GM21737 (cell line): ENCODE data around the gene ELMOD1.
"Not testable (repeated sequence)": the region's sequence is repeated elsewhere in the genome, so short reads cannot be mapped to it uniquely, and the experiment has no call there.

ENCODE experiments used
- ATAC-seq: cut with Tn5 transposase; IDR thresholded peaks from one replicate; pipeline ENCODE4 v1.9.1; 2021; ENCODE audit warnings: mild to moderate bottlenecking, moderate library complexity; ENCODE audit not compliant: unreplicated experiment

The ELMOD1 gene

DNA sequence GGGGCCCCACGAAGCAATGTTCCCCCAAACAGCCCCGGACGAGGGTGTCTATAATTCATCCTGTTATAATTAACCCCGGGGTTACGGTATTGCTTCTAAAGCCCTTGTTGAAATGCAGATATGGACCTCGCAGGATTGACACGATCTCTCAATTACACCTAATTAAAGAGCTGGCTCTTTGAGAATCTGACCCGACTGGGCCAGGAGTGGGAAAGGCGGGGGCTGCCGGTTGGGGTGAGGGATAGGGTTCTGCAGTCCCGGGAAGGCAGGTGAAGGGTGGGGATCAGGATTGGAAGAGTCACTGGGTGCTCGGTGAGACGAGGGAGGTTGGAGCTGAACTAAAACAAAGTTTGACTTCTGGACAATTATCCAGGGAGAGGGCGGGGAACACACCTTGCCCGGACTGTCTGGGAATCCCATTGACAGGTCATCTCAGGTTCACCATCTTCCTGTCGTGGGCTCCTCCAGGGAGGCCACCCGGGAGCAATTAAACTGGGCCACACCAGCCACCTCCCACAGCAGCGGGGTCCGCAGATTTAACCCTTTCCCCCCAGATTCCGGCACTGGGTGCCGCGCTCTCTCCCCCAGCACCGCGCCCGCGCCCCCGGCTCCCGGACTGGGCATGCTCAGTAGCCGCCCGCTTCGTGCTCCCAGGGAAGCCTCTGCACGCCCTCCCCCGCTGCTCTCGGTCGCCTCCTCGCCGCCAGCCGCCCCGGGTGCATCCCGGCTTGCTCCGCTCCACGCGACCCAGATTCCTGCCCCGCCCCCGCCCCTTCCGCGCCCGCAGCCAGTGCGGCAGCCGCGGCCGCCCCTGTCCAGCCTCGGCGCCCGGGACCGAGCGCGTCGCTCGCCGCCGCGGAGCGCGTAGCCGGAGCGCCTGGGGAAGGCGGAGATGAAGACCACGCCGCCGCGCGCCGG is at the start of gene ELMOD1:
Gene ELMOD1 (plus strand): TSS at position 688 of the 918 bp plus-strand sequence. CDS start 27,043 bp downstream, outside the sequence.
- ATAC-seq, result peak; percentile 52

GRCh38 chr11:107545101-107545514 is 45.8 kb upstream of the ELMOD1 start:
- no peak for ATAC-seq

GRCh38 chr11:107547961-107548360 is 43.0 kb upstream of the ELMOD1 start:
- no peak for ATAC-seq

GRCh38 chr11:107549253-107549953 is 41.5 kb upstream of the ELMOD1 start:
- ATAC-seq, result no peak

GRCh38 chr11:107549954-107550285 is 41.0 kb upstream of the ELMOD1 start:
- no peak for ATAC-seq

DNA sequence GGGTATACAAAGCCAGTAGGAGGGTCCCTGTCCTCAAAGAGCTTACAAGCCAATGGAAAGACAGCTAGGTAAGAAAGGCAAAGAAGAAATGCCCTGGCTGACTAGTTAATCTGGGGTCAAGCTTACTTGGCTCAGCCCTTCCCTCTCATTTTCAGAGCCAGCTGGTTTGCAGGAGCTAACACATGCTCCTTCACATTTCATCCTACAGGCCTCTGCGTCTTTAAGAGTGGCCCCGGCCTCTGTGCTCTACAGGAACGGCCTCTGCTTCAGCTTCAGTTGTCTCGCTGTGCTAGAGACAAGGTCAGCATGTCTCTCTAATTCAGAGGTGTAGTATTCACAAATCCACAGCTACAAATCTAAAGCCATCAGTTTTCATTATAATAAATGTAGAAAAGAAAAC is 40.6 kb upstream of the ELMOD1 start:
- ATAC-seq, result no peak

GRCh38 chr11:107561688-107562087 is 29.3 kb upstream of the ELMOD1 start:
- ATAC-seq, result no peak

GRCh38 chr11:107562647-107563208 is 28.2 kb upstream of the ELMOD1 start:
- no peak for ATAC-seq

DNA sequence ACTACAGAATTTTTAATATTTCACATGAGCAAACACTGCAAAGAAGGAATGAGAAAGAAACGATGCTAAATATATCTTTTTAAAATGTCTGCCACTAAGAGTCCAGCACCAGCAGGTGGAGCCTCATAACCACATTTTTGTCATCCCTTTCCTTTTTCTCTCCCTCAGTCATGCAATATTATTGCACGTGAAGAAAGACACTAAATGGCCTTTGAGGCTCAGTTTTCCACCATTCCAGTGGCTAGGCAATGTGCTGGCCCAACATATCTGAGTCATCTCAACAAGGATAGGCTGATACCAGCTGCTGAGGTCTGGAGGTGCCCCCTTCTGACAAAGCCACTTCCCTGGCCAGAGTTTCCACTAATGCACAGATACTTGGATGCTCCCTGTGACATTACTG is 27.2 kb upstream of the ELMOD1 start:
- ATAC-seq, result peak; percentile 32

GRCh38 chr11:107564877-107565218 is 26.1 kb upstream of the ELMOD1 start:
- ATAC-seq, result peak; percentile 8

- ATAC-seq, result peak; percentile 68
These were observed 25.6 kb upstream of the ELMOD1 start, which contains the start of gene ALKBH8 for GRCh38 chr11:107565219-107565937. ALKBH8 (minus strand) TSS chr11:107565735; CDS start chr11:107560893, 4,842 bp downstream.

GRCh38 chr11:107565955-107566501 is 24.9 kb upstream of the ELMOD1 start:
- not testable (repeated sequence) for ATAC-seq

DNA sequence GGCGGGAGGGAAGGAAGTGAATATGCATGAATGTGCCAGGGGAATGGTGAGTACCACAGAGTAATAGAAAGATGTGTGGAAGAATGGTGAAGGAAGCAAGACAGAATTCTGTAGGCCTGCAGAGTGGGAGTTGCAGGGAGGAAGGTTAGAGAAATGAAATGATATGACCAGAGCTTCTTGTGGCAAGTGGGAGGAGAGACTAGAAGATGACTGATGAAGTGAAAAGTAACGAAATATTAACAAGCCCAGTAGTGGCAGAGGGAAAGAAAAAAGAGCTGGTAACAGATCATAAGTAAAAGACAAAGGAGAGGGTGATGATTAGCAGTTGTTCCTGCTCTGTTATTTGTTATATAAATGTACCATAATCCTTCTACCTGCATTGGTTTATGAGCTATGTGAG is 24.4 kb upstream of the ELMOD1 start:
- ATAC-seq, result no peak

DNA sequence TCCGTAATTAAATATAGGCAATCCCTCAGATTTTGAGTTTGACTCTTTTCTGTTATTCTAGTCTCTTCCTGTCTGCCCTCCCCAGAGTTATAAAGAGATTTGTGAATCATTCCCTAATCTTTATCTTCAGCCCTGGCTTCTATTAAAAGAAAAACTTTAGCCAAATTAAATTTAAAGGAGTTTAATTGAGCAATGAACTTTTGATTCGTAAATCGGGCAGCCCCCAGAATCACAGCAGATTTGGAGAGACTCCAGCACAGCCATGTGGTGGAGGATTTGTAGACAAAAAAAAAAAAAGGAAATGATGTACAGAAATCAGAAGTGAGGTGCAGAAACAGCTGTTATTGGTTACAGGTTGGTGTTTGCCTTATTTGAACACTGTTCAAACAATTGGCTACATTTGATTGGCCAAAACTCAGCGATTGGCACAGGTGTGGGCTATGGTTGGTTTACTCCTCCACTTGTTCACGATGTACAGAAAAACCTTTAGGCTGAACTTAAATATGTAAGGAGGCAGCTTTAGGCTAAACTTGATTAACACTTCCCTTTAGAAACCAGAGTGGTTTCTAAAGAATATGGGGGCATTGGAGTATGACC is 23.1 kb upstream of the ELMOD1 start:
- no peak for ATAC-seq

DNA sequence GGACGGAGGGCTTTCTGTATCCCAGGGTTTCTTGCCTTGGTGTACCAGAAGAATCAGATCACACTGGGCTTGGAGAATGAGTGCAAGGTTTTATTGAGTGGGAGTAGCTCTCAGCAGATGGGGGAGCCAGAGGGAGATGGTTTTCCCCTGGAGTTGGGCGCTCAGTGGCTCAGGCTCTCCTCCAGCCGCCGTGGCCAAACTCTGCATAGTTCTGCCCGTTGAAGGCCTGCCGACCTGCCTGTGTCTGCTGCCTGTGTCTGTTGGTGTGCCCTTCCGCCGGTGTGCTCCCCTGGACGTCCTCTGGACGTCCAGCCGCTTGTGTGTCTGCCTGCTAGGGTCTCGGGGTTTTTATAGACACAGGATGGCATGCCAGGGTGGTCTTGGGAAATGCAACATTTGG is 20.9 kb upstream of the ELMOD1 start:
- ATAC-seq, result no peak

- ATAC-seq, result no peak
These were observed 17.5 kb upstream of the ELMOD1 start for GRCh38 chr11:107573438-107573837.

DNA sequence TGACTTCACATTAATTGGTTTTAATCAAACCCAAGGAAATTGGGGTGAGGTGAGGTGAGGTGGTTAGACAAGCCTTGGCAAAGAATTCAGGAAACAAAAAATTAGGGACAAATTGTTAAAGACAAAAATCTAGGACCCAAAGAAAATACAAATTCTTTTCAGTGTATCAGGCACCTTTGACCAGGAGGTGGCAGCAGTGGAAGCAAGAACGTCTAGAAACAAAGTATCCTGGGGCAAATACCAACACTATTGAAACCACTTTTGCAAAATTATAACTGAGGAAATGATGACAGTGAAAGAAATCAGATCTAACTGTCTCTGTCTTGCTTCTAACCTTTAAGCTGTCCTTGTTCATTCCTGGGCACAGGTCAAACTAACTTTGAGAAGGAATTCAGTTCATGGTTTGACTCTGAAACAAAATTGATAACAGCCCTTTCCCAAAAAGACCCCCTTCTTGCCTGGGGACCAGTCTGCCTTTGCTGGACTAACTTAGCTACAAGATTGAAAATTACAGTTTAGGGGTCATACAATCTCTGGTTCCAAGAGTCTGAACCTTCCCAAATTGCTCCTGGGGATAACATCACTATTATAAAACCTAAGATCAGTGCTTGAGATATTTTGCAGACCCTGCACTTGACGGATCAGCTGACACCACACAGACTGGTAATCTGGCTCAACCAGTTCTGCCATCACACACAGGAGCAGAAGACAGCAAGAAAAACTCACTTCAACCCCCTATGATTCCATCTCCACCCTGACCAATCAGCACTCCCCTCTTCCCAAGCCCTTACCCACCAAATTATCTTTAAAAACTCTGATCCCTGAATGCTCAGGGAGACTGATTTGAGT is 14.2 kb upstream of the ELMOD1 start:
- ATAC-seq, result not testable (repeated sequence)

DNA sequence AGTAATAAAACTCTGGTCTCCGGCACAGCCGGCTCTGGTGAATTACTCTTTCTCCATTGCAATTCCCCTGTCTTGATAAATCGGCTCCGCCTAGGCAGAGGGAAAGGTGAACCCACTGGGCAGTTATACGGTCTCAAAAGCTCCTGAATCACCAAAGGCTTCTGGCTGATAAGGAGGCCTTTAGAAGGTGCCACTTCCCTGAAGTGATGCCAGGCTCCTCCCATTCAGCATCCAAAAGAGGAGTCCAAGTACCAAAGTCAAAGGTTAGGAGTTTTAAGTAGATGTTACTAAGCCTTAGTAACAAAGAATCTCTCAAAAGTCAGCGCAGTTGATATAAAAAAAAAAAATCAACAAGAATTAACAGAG is 13.6 kb upstream of the ELMOD1 start:
- no peak for ATAC-seq

DNA sequence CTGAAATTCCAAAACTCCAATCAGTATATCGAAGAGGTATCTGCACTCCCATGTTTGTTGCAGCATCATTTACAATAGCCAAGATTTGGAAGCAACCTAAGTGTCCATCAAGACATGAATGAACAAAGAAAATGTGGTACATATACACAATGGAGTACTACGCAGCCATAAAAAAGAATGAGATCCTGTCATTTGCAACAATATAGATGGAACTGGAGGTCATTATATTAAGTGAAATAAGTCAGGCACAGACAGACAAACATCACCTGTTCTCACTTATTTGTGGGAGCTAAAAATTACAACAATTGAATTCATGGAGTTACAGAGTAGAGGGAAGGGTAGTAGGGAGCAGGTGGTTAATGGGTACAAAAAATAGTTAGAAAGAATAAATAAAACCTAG is 11.8 kb upstream of the ELMOD1 start:
- ATAC-seq, result not testable (repeated sequence)

- no peak for ATAC-seq
These were observed 9.8 kb upstream of the ELMOD1 start for GRCh38 chr11:107581147-107581546.
